Measurements from ENCODE around the gene CD2BP2. TPM values are rescaled to one million over a fixed set of nuclear protein-coding genes. Genes with fewer than 3 reads are reported as not detected.

The CD2BP2 gene
- total RNA-seq, 1 experiment from 2014 or later: 30.0 TPM

- Histone ChIP-seq H3K4me1 (ENCODE audit: insufficient read depth, low read length) (peaks cover 21% of the 10 kb centered on the region), H4K20me1 (ENCODE audit: low read length) (peaks cover 19% of the 10 kb centered on the region), H3F3A (ENCODE audit: low read length, unreplicated experiment) (no peaks in the 10 kb centered on the region), H3K79me2 (ENCODE audit: low read length) (peaks cover 55% of the 10 kb centered on the region), H3K9ac (ENCODE audit: low read length) (peak overlapping the region; percentile 78), H3K27me3 (ENCODE audit: low read length) (no peaks in the 10 kb centered on the region), H3K9me3 (ENCODE audit: low read length) (no peaks in the 10 kb centered on the region), H2AFZ (ENCODE audit: low read length) (no peak overlapping the region), H3K9me2 (replicated peaks; ENCODE audit: low read length) (no peaks in the 10 kb centered on the region), H3K4me3 (ENCODE audit: low read length) (peak overlapping the region; percentile 94), H3K27ac (ENCODE audit: low read length) (peak overlapping the region; percentile 55), H3K36me3 (ENCODE audit: low read depth, low read length) (no peaks in the 10 kb centered on the region; the same call in 1 of the 2 replicates), H3K4me2 (ENCODE audit: low read length) (peak overlapping the region; percentile 100)
- TF ChIP-seq EZH2 (IDR thresholded peaks at IDR 0.05; ENCODE audit: low read length, unreplicated experiment) (no peak), CTCF (conservative IDR thresholded peaks at IDR 0.05; ENCODE audit: low read depth, low read length) (no peak), EZH2phosphoT487 (IDR thresholded peaks at IDR 0.05; ENCODE audit: borderline replicate concordance, low read length) (no peak)
- no TSS peak for BruUV-seq (replicated peaks)
- ATAC-seq (no peak), DNase-seq (peak; percentile 8)
- ChIA-PET CTCF (no interaction called here), POLR2A (ENCODE audit: unreplicated experiment) (no interaction called here)
- intact Hi-C loops (cut with micrococcal nuclease): loop anchor here (5.0 kb wide), 1 partner anchor 38 kb away; the partner anchor contains the start of gene ZNF771
Measured at GRCh38 chr16:30369091-30369937, 14.2 kb upstream of the CD2BP2 start.

- ATAC-seq (no peak), DNase-seq (no peak)
- H3K4me2 ChIP-seq (ENCODE audit: low read length): peak overlapping the region; percentile 100
- POLR2A ChIA-PET (ENCODE audit: unreplicated experiment): no interaction called here
- CTCF ChIA-PET: no interaction called here
- peak overlapping the region; percentile 94 for H3K4me3 ChIP-seq (ENCODE audit: low read length)
- no peaks in the 10 kb centered on the region for H3F3A ChIP-seq (ENCODE audit: low read length, unreplicated experiment)
- H3K27ac ChIP-seq (ENCODE audit: low read length): peak overlapping the region; percentile 55
- H2AFZ ChIP-seq (ENCODE audit: low read length): no peak overlapping the region
- H3K9ac ChIP-seq (ENCODE audit: low read length): peak overlapping the region; percentile 78
- BruUV-seq (replicated peaks): TSS peak; percentile 26
- TF ChIP-seq EZH2 (IDR thresholded peaks at IDR 0.05; ENCODE audit: low read length, unreplicated experiment) (no peak), EZH2phosphoT487 (IDR thresholded peaks at IDR 0.05; ENCODE audit: borderline replicate concordance, low read length) (no peak), CTCF (conservative IDR thresholded peaks at IDR 0.05; ENCODE audit: low read depth, low read length) (no peak)
- no peaks in the 10 kb centered on the region; the same call in 1 of the 2 replicates for H3K36me3 ChIP-seq (ENCODE audit: low read depth, low read length)
- H3K27me3 ChIP-seq (ENCODE audit: low read length): no peaks in the 10 kb centered on the region
- H4K20me1 ChIP-seq (ENCODE audit: low read length): peaks cover 19% of the 10 kb centered on the region
- peaks cover 21% of the 10 kb centered on the region for H3K4me1 ChIP-seq (ENCODE audit: insufficient read depth, low read length)
- no peaks in the 10 kb centered on the region for H3K9me2 ChIP-seq (replicated peaks; ENCODE audit: low read length)
- intact Hi-C loops (cut with micrococcal nuclease): loop anchor here (5.0 kb wide), 1 partner anchor 39 kb away; the partner anchor contains the start of gene ZNF771
- H3K79me2 ChIP-seq (ENCODE audit: low read length): peaks cover 60% of the 10 kb centered on the region
- H3K9me3 ChIP-seq (ENCODE audit: low read length): no peaks in the 10 kb centered on the region
Measured at GRCh38 chr16:30368792-30369090, 13.6 kb upstream of the CD2BP2 start.

Measured in PC-3 (cell line).